HG03442 (cell line): Measurements from ENCODE around the gene KLHDC7B.
"Not testable (repeated sequence)": the region's sequence is repeated elsewhere in the genome, so short reads cannot be mapped to it uniquely, and the experiment has no call there.

Experiments used
- ATAC-seq: cut with Tn5 transposase; IDR thresholded peaks from one replicate; pipeline ENCODE4 v1.9.1; 2021; ENCODE audit warnings: mild to moderate bottlenecking, moderate library complexity; ENCODE audit not compliant: unreplicated experiment

The KLHDC7B gene

DNA sequence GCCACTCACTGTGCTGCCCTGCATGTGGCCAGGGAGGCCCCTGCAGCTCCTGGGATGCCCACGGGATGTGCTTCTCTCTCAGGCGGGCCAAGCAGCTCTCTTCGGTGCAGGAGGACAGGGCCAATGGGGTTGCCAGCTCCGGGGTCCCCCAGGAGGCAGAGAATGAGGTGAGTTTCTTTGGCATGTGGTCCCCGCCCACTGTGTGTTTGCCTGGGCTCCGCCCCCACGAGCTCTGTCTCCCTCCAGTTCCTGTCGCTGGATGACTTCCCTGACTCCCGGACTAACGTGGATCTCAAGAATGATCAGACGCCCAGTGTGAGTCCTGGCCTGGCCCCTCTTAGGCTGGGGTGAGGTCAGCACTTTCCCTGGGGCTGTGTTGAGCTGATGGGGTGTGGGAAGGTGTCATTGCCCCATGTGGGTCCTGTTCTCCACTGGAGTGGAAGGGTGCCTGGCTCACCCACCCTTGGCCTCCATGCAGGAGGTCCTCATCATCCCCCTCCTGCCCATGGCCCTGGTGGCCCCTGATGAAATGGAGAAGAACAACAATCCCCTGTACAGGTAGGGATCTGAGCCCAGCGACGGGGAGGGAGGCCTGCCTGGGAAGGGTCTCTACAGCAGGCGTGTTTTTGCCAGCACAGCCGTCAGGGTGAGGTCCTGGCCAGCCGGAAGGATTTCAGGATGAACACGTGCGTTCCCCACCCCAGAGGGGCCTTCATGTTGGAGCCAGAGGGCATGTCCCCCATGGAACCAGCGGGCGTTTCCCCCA is 28.0 kb upstream of the KLHDC7B start:
- no peak for ATAC-seq

DNA sequence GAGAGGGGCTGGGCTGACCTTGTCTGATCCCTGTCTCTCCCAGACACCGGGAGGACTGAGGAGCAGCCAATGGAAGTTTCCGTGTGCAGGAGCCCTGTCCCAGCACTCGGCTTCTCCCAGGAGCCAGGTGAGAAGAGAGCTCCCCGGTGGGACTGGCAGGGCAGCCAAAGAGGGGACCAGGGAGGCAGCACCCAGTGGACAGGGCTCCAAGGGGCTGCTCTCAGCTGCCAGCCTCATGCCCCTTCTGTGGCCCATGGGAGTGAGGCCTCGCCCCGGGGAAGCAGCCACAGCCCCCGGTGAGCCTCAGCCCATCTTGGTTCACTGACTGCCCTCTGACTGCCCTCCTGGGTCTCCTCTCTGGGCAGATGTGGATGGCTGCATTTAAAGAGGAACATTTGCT is 27.1 kb upstream of the KLHDC7B start:
- no peak for ATAC-seq

DNA sequence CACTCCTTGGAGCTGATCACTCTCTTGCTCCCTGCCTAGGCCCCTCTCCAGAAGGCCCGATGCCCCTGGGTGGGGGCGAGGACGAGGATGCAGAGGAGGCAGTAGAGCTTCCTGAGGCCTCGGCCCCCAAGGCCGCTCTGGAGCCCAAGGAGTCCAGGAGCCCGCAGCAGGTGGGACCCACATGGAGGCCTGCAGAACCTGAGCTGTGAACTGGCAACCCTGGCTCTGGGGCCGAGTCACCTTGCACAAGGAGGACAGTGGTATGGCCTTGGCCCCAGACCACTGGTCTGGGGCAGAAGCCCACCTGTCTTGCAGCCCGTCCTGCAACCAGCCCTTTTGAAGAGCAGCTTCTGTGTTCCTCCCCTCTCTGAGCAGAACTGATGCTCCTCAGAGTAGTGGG is 26.5 kb upstream of the KLHDC7B start:
- no peak for ATAC-seq

DNA sequence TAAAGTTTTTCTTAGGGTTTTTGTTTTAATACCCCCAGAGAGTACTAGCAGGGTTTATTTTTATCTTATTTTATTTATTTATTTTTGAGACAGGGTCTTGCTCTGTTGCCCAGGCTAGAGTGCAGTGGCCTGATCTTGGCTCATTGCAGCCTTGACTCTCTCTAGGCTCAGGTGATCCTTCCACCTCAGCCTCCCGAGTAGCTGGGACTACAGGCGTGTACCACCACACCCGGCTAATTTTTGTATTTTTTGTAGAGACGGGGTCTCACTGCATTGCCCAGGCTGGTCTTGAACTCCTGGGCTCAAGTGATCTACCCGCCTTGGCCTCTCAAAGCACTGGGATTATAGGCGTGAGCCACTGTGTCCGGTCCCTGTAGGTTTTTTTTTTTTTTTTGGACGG is 25.5 kb upstream of the KLHDC7B start:
- not testable (repeated sequence) for ATAC-seq

DNA sequence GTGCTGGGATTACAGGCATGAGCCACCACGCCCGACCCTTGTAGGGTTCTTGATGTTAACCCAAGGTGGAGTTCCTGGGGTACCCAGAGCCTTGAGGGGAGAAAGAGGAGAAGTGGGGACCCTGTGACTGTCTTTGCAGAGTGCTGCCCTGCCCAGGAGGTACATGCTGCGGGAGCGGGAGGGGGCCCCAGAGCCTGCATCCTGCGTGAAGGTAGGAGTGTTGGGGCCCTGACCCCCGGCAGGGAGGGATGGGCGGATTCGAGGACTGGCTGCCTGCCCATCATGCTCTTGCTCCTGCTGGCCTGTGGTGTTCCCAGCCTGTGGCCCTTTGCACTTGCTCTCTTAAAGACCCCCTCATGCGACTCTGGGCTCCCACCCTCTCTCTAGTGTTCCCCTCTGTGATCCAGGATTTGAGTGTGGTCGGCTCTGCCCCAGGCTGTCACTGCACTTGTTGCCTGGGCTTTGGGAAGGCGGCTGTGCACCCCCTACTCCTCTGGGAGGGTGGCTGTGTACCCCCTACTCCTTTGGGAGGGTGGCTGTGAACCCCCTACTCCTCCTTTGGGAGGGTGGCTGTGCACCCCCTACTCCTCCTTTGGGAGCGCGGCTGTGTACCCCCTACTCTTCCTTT is 24.8 kb upstream of the KLHDC7B start:
- ATAC-seq: no peak

DNA sequence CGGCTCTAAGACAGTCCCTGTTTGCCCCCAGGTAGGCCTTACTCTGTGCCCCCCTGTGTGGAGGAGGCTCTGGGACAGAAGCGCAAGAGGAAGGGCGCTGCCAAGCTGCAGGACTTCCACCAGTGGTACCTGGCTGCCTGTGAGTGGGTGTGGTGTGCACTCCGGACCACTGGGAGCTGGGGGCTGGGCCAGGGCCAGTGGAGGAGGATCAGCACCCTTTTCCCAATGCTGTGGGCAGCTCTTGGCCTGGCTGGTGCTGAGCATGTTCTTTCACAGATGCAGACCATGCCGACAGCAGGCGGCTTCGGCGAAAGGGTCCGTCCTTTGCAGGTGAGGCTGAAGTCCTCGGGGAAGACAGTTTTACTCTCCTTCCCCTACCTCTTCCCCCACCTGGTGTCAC is 24.0 kb upstream of the KLHDC7B start:
- no peak for ATAC-seq

DNA sequence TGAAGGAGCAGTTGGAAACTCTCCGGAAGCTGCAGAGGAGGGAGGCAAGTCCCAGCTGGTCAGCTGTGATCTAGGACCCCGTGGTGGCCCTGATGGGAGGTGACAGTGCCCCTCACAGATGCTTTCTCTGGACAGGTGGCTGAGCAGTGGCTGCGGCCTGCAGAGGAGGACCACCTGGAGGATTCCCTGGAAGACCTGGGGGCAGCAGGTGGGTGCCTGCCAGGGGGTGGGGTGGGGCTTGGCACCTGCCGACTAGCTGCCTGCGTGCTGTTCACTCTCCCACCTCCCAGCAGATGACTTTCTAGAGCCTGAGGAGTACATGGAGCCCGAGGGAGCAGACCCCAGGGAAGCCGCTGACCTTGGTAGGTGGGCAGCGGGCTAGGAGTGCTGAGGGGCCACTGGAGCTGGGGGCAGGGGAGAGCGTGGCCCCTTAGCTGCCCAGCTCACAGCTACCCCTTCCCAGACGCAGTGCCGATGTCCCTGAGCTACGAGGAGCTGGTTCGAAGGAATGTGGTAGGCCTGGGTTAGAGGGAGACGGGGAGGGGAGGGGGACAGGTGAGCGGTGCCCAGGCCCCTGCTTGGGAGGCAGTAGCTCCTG is 23.4 kb upstream of the KLHDC7B start:
- ATAC-seq: no peak

DNA sequence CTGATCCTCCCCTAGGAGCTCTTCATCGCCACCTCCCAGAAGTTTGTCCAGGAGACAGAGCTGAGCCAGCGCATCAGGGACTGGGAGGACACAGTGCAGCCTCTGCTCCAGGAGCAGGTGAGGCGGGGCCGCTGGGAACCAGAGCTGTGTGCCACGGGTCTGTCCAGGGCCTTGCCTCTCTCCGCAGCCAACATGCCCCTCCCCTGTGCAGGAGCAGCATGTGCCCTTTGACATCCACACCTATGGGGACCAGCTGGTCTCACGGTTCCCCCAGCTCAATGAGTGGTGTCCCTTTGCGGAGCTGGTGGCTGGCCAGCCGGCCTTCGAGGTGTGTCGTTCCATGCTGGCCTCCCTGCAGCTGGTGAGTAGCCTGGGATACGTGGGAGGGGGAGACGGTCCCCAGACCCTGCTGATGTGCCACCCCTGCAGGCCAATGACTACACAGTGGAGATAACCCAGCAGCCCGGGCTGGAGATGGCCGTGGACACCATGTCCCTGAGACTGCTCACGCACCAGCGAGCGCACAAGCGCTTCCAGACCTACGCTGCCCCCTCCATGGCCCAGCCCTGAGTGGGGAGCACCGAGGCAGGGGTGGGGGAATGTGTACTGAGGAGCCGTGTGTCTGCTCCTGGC is 22.8 kb upstream of the KLHDC7B start:
- no peak for ATAC-seq

DNA sequence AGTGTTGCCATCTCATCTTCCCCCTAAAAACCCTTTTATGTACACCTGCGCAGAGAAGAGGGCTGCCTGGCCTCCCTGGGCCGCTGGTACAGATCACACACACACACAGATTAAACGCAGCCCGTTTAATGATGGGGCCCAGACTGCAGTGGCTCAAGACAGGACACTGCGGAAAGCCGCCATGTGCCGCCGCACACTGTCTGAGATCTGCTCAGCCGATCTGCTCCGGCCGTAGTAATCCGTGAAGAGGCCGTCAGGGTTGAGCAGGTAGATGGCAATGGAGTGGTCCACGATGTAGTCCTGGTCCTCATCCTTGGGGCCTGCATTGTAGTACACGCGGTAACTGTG is 22.3 kb upstream of the KLHDC7B start:
- ATAC-seq: no peak

DNA sequence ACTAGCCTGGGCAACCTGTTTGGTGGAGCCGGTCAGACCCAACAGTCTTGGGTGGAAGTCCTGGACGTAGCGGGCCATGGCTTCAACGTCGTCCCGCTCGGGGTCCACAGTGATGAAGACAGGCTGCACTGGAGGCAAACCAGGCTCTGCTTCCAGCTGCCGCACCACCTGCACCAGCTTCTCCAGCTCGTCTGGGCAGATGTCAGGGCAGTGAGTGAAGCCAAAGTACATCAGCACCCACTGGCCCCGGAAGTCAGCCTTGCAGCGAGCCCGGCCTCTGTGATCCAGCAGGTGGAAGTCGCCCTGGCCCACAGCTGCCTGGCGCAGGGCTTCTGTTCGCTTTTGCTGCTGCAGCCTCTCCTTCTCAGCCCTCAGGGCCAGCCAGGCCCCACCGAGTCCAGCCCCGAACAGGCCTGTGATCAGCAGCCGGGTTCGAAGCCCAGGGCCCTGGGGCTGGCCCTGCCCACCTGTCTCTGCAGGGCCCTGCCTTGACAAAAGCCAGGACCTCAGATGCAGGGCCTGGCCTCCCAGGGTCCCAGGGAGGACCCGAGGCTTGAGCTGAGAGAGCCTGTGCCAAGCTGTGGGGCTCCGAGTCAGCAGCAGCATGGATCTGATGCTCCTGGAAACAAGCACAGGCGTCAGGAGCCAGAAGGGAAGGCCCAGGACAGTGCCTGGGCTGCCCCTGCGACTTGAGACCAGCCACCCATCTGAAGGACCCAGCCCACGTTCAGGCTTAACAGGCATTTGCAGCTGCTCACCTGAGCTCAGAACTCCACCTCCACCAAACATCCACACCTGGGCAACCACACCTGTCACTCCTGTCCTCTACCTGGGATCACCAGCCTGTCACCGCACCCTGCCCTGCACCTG is 21.7 kb upstream of the KLHDC7B start:
- no peak for ATAC-seq

DNA sequence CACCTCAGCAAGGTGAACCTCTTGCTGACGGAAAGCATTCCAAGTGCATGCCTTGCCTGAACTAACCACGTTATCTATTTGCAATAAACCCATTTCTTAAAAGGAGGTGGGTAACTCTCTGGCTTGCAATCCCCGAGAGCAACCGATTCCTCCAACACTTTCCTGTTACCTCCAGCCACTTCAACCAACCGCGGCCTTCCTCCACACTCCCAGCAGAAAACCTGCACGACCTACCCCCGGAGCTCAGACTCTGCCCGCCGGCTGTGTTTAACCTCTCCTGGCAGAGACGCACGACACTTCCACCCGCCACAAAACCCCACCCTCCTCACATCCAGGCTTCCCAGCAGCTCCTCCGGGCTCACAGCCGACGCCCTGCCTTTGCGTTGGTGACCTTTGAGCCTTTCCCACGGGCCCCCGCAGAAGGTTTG is 21.0 kb upstream of the KLHDC7B start:
- ATAC-seq: no peak

DNA sequence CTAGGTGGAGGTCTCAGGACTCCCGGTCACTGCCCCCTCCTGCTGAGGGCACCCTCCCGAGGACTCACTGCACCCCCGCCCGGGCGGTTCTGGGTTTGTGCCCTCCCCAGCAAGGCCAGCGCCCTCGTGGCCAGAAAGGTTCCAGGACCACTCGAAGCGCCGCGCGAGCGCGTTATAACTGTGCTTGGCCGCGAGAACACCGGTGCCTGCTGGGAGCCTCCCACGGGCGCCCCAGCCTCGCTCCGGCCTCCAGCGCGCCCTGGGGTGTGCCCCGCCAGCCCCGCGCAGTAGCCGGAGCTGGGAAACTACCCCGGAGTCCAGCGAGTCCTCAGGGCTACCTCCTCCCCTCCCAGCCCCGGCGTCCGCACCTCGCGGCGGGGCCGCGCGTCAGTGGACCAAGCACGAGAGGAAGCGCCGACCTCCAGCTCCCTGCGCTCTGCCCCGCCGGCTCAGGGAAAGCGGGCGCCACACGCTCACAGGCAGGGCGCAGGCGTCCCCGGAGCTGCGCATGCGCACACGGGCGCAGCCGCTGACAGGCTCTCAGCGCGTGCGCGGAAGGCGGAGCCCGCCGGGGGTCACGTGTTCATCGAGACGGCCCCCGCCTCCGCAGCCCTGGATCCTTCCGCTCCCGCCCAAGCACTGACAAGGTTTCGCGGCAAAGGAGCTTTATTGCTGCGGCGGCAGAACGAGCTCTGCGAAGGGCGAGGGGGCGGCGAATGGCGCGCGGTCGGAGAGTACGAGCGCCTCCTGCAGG is 20.4 kb upstream of the KLHDC7B start, which contains the start of gene SCO2:
Gene SCO2 (minus strand): TSS at position 495 of the 754 bp plus-strand sequence. CDS start 1,187 bp downstream, outside the sequence.
- peak; percentile 33 for ATAC-seq

DNA sequence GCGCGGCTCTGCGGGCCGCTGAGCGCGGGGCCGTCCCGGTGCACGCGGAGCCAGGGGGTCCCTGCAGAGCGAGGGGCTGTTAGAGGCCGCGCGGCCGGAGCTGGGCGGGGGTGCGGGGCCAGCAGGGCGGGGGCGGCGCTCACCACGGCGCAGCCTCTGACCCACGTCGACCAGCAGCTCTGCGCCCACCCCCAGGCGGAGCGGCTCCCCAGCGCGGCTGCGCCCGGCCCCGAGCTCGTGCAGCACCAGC is 19.9 kb upstream of the KLHDC7B start:
- ATAC-seq: no peak

DNA sequence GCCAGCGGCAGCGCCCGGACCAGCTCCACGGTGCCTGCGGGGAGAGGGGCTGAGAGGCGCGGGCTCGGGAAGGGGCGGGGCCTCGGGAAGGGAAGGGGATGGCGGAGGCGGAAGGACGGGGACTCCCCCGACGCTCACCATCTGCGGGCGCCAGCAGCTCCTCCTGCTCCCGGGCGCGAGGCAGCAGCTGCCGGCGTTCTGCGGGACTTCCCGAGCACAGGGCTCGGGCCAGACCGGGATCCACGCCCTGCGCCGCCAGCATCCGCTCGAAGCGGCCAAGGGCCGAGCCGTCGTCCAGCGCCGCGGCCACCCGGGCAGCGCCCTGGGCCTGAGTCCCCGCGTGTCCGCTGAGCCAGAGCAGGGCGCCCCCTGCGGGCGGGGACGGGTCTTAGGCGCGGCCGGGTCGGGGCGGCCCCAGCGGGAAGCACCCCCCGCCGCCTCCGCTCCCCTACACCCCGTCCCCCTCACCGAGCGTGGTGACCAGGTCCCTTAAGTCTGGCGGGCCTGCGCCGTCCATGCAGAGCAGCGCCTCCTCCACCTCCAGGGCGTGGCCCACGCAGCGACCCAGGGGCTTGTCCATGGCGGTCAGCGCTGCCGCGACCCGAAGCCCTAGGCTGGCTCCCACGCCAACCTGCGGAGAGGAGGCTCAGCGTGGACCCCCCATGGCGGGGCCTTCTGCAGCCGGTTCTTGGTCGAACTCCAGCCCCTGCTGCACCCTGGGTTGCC is 19.4 kb upstream of the KLHDC7B start:
- peak; percentile 27 for ATAC-seq

DNA sequence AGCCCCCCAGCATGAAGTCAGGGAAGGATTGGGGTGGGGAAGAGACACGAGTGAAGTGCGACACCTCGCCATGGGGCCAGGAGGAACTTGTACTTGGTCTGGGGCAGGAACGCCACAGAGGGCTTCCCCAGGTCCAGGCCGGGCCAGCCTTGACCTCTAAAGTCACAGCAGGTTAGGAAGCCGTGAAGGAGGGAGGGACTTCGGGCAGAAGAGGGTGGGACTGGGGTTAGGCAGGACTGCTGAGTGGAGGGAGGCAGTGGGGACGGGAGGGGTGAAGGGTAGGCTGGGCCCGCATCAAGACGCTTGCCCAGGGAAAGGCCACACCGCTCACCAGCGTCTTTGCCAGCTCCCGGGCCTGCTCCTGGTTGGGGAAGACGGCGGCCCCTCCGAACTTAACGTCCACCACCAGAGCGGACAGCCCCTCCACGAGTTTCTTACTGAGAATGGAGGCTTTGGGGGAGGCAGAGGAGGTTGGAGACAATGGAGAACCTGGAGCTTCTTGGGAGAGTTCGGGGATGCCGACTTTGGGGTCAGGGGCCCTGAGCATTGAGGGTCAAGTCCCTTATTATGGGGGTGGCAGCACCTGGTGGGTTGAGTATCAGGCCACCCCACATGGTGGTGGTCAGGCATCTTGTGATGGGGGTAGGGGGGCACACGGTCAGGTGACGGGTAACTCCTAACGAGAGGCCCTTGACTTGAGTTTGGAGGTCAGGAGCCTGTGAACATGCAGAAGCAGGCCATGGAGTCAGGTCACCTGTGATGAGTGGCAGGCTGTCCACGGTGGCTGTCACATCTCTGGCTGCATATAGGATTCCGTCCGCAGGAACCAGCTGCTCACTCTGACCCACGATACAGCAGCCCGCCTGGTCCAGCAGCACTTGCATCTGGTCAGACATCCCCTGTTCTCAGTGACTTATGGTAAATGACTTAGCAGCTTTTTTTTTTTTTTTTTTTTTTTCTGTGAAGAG is 18.6 kb upstream of the KLHDC7B start:
- ATAC-seq: no peak

DNA sequence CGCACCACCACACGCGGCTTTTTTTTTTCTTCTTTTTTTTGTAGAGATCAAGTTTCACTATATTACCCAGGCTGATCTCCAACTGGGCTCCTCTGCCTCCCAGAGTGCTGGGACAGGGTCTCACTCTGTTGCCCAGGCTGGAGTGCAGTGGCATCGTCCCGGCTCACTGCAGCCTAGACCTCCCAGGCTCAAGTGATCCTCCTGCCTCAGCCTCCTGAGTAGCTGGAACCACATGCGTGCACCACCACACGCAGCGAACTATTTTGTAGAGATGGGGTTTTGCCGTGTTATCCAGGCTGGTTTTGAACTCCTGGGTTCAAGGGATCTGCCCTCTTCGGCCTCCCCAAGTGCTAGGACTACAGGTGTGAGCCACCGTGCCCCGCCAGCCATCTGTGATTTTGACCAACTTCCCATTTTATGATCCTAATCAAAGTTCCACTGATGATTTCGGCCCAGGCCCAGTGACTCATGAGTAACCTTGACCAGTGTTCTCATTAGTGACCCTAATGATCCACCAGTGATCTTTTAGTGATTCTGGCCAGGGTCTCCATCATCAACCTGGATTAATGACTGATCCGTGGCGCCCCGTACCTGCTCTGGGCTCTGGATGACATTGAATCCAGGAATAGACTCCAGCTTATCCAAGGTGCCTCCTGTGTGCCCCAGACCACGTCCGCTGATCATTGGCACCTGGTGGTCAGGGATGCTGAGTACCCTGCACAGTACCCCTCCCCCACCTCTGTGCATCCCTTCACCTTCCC is 17.6 kb upstream of the KLHDC7B start:
- no peak for ATAC-seq

DNA sequence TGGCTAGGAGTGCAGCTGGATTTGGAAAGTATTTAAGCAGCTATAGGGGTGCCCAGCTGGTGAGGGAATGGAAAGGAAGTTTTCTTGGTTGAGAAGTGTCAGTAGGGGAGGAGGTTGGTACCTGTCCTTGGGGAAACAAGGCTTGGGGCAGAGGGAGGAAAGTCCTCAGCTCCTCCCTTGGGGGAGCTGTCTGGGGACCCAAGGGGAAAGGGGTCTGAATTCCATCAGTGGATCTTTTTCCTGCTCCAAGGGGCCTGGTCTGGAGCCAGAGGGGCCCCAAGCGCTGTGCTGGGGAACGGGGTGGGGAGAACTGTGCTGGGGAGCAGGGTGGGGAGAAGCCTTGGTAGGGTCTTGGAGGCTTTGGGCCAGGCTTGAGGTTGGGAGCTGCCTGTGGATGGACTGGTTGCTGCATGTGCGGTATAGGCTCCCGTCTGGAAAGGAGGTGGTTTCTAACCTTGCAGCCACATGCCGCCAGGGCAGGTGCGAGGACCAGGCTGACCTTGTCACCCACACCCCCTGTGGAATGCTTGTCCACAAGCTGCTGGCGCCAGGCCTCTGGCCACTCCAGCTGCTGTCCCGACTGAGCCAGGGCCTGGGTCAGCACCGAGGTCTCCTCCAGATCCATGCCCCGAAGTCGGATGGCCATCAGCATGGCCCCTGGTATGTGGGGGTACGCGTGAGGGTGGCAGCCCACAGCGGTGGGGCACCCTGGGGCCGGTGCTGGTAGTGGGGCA is 16.9 kb upstream of the KLHDC7B start:
- ATAC-seq: no peak
